ENCODE data around the gene CFAP68.
"Not testable (repeated sequence)": the region's sequence is repeated elsewhere in the genome, so short reads cannot be mapped to it uniquely, and the experiment has no call there.

The CFAP68 gene

GRCh38 chr11:111918390-111919256, 39.3 kb downstream of the CFAP68 start, which contains the start of gene C11orf52:
Gene C11orf52 (plus strand): TSS chr11:111918913. CDS start chr11:111918973, 60 bp downstream.
- peak; percentile 31 for DNase-seq (ENCODE audit: low spot score)

DNA sequence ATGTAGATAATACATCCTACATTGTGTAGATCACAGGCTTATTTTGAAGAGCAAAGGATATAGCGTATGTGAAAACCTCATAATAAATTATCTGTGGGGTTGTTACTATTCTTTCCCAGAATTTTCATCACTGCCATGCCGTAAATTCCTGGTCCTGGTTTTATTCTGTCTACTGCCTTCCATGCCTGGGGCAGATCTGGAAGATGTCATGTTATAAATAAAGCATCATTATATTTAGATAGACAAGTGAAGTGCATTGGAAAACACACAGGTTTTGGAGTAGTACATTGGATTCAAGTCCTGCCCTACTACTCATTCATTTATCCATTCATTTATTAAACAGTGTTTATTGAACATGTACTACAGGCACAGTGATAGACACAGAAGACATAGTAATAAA, 41.6 kb downstream of the CFAP68 start:
- DNase-seq (ENCODE audit: low spot score): no peak

- no peak for DNase-seq (ENCODE audit: low spot score)
Measured at GRCh38 chr11:111921541-111922230, 42.3 kb downstream of the CFAP68 start.

GRCh38 chr11:111922803-111923202, 43.5 kb downstream of the CFAP68 start:
- DNase-seq (ENCODE audit: low spot score): peak; percentile 67

DNA sequence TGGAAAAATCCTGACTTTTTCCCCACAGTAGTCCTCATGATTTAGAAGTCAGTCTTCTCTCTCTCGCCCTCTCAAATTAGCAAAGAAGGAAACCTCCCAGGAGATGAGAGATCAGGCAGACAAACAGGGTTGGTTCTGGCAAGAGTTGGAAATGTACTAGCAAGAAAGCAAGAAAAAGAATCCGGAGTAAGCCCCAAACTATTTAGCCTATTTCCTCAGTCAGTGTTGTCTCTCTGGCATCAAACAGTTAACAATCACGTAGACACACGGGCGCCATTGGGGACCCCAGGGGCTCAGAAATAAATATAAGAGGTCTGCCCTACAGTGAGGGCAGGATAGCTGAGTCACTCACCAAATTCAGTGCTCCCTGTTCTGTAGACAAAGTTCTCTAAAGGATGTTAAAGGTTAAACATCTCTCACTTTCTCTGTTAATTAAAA, 44.0 kb downstream of the CFAP68 start:
- no peak for DNase-seq (ENCODE audit: low spot score)

GRCh38 chr11:111923951-111924350, 44.6 kb downstream of the CFAP68 start:
- no peak for DNase-seq (ENCODE audit: low spot score)

- DNase-seq (ENCODE audit: low spot score): no peak
Measured at GRCh38 chr11:111925953-111926352, 46.6 kb downstream of the CFAP68 start.

DNA sequence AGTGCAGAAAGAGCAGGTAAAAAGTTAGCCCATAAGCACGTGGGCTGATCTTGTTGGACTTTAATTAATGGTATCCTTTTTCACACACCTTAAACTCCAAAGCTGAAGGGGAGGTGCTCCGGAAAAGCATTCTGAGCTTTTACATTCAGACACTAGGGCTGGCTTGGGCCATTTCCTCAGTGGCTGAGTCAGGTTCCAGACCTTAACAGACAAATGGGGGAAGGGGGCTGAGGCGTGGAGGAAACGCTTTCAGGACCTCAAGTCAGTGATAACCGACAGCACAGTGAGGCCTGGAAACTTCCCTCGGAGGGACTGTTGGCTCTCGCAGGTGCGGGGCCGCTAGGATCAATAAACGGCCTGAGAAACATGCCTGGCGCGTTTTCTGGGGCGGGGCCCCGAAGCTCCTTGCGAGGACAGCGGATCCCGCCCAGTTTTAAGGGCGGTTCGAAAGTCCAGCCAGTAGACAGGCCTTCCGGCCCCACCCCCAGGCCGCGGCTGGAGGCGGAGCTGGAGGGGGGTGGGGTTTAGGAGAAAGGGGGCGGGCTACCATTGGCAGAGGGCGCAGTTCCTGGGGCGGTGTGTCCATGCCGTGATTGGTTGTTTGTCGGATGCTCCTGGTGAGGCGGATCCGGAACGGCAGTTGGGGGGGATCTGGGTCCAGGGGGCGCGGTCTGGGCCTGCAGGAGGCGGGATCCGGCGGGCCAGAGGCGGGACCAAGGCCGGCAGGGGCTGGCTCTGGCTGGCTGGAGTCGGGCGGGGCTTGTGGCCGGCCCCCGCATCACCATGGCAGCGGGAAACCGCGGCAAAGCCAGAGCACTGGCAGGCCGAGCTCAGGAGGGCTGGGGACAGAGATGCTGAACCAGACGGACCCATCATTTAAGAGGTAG, 47.4 kb downstream of the CFAP68 start:
- peak; percentile 97 for DNase-seq (ENCODE audit: low spot score)

DNA sequence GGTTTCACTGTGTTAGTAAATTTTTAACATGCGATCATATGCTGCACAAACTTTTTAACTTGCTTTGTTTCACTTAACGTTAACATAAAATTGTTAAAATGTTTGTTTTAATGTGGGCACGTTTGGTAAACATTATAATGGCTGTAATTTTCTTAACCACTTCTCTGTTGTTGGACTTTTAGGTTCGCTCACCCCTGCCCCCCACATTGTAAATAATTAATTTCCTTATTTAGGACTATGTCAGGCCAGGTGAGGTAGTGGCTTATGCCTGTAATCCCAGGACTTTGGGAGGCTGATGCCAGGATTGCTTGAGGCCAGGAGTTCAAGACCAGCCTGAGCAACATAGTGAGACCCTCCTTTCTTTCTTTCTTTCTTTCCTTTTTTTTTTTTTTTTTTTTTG, 51.1 kb downstream of the CFAP68 start:
- no peak for DNase-seq (ENCODE audit: low spot score)

- DNase-seq (ENCODE audit: low spot score): peak; percentile 37
Measured at GRCh38 chr11:111932611-111932950, 53.2 kb downstream of the CFAP68 start.

DNA sequence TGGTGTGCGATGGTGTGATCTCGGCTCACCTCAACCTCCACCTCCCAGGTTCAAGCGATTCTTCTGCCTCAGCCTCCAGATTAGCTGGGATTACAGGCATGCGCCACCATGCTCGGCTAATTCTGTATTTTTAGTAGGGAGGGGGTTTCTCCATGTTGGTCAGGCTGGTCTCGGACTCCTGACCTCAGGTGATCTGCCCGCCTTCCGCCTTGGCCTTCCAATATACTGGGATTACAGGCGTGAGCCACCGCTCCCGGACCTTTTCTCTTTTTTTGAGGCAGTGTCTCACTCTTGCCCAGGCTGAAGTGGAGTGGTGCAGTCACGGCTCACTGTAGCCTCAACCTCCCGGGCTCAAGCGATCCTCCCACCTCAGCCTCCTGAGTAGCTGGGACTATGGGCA, 53.8 kb downstream of the CFAP68 start:
- not testable (repeated sequence) for DNase-seq (ENCODE audit: low spot score)

DNA sequence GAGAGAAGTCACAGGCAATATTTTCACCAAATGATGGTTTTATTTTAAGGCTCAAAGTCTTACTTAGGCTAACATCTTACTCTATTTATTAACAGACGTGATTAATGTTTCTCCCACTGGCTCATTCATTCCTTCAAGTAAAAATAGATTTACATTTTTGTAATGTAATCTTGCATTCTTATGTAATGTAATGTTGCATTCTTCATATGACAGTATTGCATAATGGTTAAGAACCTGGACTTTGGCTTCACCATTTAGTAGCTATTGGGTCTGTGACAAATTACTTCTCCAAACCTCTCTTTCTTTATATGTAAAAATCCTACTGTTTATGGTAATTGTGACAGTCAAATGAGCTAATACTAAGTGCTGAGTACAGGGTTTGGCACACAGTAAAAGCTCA, 54.5 kb downstream of the CFAP68 start:
- peak; percentile 20 for DNase-seq (ENCODE audit: low spot score)

DNA sequence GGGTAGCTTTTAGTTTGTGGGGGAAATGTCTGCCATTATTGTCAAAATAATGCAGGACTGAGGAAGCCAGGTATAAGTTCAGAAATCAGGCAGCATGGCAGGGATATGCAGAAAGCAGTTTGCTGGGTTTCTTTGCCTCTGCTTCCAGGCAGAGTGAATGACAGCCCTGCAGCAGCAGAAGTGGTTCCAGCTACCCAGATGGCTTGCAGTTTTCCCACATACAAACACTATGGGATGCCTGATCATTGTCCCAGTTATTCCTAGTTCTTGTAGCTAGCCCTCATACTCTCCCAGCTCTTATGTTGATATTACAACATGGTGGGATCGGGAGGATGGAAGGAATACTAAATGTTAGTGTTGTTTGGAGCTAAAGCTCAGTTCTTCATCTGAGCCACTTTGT, 55.0 kb downstream of the CFAP68 start:
- no peak for DNase-seq (ENCODE audit: low spot score)

Data from GM03348 (cell line).